Measurements from ENCODE around the gene CDC5L. TPM values are rescaled to one million over a fixed set of nuclear protein-coding genes. Genes with fewer than 3 reads are reported as not detected.
A peak's percentile ranks its signal among the peaks of the same experiment; 100 is the strongest.
"Not testable (repeated sequence)": the region's sequence is repeated elsewhere in the genome, so short reads cannot be mapped to it uniquely, and the experiment has no call there.

CDC5L gene
- total RNA-seq = 10 to 100 TPM; 24.4 to 29.8 TPM

DNA sequence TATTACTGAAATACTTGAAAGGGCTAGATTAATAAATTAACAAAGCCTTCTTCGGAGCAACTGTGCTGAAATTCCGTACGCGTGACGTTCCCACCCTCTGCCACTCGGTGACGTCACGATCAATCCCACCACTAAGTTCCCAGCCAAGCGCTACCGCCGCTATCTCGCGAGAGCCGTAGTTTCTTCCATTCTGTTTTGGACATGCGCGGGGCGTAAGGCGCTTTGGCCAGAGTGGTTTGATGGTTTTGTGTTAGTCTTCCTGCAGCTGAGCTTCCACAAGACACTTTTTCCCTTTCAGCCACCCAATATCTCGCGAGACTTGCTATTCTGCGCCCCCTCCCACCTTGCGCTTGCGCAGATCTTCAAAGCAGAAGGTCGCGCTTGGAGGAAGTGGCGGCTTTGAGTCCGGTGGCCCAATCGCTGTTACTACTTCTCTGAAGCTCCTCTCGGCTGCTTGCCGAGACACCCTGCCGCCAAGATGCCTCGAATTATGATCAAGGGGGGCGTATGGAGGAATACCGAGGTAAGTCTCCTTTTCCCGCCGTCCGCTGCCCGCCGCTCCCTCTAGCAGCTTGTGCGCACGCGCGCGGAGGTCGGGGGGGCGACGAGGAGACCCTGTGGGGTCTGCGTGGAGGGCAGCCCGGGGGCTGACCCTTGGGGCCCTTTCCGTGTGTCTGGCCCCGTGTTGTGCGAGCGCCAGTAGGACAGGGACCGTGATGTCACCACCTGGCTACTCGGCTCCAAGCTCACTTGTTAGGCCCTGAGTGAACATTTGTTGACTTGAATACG lies at the start of gene CDC5L:
Gene CDC5L, plus strand, starts transcription at position 361 of the 789 bp plus-strand sequence. Its CDS starts 118 bp downstream, at position 479.
- H3K27me3 Mint-ChIP-seq = peaks cover 9% of the 10 kb centered on the region
- H3K4me1 Mint-ChIP-seq = peaks cover 40% of the 10 kb centered on the region
- no peaks in the 10 kb centered on the region for H3K9me3 Mint-ChIP-seq
- peaks cover 32% of the 10 kb centered on the region for H3K36me3 Mint-ChIP-seq (ENCODE audit: low read depth)
- ChIA-PET CTCF (interaction anchor here (1.1 kb wide), 1 partner anchor 10 kb away, joined by 4 read pairs; no protein-coding TSS in a partner anchor), POLR2A (interaction anchor here (0.6 to 0.7 kb wide), 2 partner anchors 78 to 1988 kb away, joined by 3 to 4 read pairs; no protein-coding TSS in a partner anchor)
- peak; percentile 97 for DNase-seq
- peak within 1 kb of the TSS; percentile 98 for H3K27ac Mint-ChIP-seq
- peak within 1 kb of the TSS; percentile 98 for H3K4me3 Mint-ChIP-seq

DNA sequence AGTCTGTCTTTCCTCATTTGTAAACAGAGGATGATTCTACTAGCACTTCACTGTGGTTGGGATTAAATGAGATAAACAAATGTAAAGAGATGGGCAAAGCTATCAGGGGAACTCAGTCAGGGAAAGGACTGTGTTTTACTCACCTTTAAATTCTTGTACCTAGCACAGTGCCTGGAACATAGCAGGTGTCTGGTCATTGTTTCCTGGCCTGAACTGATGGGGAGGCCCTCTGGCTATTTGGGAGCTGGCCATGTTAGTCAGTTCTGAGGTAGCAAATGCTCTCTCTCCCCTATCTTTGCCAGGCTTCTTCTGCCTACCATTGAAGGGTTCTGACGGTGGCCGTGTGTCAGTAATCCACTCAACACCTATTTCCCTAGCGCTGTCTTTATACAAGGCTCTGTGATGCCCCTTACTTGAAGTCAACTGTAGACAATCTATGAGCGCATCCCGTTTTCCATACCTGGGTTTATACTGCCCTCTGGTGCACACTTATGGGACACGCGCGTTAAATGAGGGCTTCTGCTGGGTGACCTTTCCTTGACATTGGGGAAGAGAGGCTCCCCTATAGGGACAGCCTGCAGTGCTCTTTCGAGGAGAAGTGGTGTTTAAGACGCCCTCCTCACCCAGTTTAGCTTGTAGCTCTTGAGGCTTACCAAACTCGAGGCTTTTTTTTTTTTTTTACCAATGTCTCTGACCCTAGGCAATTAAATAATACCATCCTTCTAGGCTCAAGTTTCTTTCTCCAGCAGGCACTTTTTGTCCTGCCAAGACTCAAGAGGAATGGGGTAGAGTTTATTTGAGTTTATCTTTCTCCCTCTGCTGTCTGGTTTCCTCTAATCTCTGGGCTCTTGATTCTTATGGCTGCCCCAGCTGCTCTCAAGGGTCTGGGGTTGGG lies 49.0 kb upstream of the CDC5L start:
- H3K36me3 Mint-ChIP-seq (ENCODE audit: low read depth) = no peaks in the 10 kb centered on the region
- no peaks in the 10 kb centered on the region for H3K9me3 Mint-ChIP-seq
- H3K4me1 Mint-ChIP-seq = no peaks in the 10 kb centered on the region
- CTCF ChIA-PET = interaction anchor here (0.9 to 3.8 kb wide), 7 partner anchors 8 to 158 kb away, joined by 3 to 25 read pairs (median 4); no protein-coding TSS in a partner anchor
- no peak overlapping the region for H3K4me3 Mint-ChIP-seq
- DNase-seq = peak; percentile 76
- H3K27ac Mint-ChIP-seq = no peak overlapping the region
- H3K27me3 Mint-ChIP-seq = peaks cover 30% of the 10 kb centered on the region
- POLR2A ChIA-PET = no interaction called here

DNA sequence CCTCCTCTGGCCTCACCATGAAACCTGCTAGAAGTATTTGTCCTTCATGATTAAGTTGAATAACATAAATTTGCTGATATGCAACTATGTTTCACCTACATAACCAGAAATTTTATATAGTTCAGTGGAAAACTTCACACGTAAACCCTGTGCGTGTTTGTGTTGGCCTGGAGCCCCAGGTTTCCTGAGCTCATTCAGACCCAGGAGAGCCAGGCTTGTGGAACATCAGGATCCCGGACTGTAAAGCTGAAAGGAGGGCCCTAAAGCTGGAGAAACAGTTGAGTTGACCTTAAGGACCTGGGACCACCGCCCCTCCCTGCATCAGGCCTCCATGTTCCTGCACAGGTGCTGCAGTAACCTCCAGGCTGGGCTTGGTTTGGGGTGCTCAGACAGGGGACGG lies 48.2 kb upstream of the CDC5L start:
- Mint-ChIP-seq H3K9me3 (no peaks in the 10 kb centered on the region), H3K36me3 (ENCODE audit: low read depth) (no peaks in the 10 kb centered on the region), H3K27me3 (peaks cover 36% of the 10 kb centered on the region), H3K27ac (no peak overlapping the region), H3K4me3 (no peak overlapping the region), H3K4me1 (no peaks in the 10 kb centered on the region)
- ChIA-PET POLR2A (no interaction called here), CTCF (interaction anchor here (0.9 to 3.8 kb wide), 5 partner anchors 12 to 159 kb away, joined by 3 to 25 read pairs (median 4); no protein-coding TSS in a partner anchor)
- DNase-seq = no peak

DNA sequence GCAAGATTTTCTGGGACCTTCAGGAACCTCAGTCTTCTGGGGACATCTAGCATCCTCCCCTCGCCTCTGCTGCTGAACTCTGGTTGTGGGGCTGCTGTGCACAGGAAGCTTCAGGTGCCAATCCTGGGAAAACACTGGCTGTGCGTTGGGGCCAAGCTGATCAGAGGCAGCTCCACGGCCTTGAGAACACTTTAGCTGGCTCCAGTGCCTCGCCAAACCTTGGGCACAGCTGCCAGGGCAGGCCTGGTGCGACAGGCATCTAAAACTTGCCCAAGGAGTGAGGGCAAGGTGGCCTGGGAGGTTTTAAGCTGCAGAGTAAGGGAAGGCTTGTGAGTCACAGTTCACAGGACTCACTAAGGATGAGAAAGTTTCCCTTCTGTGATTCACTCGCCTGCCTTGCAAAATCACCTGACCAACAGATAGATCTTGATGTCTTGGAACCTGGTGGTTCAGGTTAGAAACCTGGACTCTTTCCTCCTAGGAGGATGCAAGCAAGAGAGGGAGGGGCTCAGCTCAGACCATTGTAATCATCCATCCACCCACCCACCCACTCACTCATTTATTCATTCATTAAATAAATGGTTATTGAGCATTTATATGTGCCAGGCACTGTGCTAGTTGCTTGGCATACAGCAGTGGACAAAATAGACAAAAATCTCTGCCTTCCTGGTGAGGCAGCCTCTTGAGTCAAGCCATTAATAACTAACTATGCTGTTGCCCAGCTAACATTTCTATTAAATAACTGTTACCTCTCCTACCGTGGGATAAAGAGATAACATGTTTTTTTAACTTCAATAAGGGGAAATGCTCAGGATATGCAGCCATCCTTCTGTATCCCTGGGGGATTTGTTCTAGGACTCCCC lies 47.5 kb upstream of the CDC5L start:
- POLR2A ChIA-PET = interaction anchor here (0.6 kb wide), 1 partner anchor 163 kb away, joined by 3 read pairs; no protein-coding TSS in a partner anchor
- CTCF ChIA-PET = interaction anchor here (0.9 to 3.8 kb wide), 4 partner anchors 13 to 160 kb away, joined by 3 to 25 read pairs (median 10); no protein-coding TSS in a partner anchor
- no peak for DNase-seq

DNA sequence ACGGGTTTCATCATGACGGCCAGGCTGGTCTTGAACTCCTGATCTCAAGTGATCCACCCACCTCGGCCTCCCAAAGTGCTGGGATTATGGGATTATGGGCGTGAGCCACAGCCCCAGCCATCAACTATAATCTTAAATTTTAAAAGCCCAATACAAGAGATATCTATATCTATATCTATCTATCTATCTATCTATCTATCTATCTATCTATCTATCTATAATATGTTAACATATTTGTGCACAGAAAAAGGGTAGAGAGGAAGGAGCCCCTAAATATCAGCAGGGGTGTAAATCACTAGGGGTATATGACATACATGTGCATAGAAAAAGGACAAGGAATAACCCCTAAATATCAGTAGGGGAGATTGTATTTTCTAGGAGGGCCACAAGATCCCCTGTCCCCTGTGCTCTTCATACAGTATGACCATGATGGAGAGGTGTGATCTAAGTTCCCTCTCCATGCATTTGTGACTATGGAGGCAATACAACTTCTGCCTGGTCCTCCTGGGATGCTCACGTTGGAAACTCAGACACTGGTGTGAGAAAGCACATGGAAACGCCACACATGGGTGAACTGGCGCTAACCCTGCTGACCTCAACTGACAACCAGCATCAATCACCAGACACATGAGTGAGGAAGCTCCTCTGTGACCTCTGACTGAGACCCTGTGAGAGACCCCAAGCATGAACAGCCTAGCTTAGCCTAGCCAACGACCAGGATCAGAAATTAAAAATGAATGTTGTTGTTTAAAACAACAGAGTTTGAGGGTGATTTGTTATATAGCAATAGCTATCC lies 46.2 kb upstream of the CDC5L start:
- CTCF ChIA-PET = interaction anchor here (0.6 to 2.6 kb wide), 4 partner anchors 12 to 172 kb away, joined by 3 to 7 read pairs (median 3); partner anchors contain the start of gene AARS2
- Mint-ChIP-seq H3K27ac (no peak overlapping the region), H3K4me3 (no peak overlapping the region), H3K36me3 (ENCODE audit: low read depth) (no peaks in the 10 kb centered on the region), H3K27me3 (peaks cover 50% of the 10 kb centered on the region), H3K4me1 (no peaks in the 10 kb centered on the region), H3K9me3 (no peaks in the 10 kb centered on the region)
- no peak for DNase-seq
- POLR2A ChIA-PET = no interaction called here

More for the DNA sequence above, 47.5 kb upstream of the CDC5L start:
- Mint-ChIP-seq H3K27me3 (peaks cover 43% of the 10 kb centered on the region), H3K36me3 (ENCODE audit: low read depth) (no peaks in the 10 kb centered on the region), H3K9me3 (no peaks in the 10 kb centered on the region), H3K4me1 (no peaks in the 10 kb centered on the region), H3K27ac (no peak overlapping the region), H3K4me3 (no peak overlapping the region)

DNA sequence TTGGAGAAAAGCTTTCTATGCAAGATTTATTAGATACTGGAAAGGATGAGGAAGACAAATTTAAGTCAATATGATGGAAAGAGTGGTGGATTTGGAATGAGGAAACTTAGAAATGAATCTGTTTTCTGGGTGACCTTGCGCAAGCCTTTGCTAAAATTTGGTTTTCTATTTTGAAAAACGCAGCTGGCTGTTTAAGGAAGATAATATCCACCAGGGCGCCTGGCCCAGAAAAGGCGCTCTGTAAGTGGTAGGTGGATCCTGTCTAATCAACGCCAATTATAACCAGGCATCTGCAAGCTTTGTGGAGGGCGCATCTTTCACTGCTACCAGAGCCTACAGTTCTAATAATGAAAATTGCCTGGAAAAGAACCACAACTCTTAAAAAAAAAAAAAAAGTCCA lies 45.5 kb upstream of the CDC5L start:
- CTCF ChIA-PET = interaction anchor here (0.6 to 2.6 kb wide), 5 partner anchors 13 to 172 kb away, joined by 3 to 7 read pairs (median 3); partner anchors contain the start of gene AARS2
- Mint-ChIP-seq H3K4me1 (no peaks in the 10 kb centered on the region), H3K27me3 (peaks cover 48% of the 10 kb centered on the region), H3K9me3 (no peaks in the 10 kb centered on the region), H3K4me3 (no peak overlapping the region), H3K36me3 (ENCODE audit: low read depth) (no peaks in the 10 kb centered on the region), H3K27ac (no peak overlapping the region)
- POLR2A ChIA-PET = no interaction called here
- DNase-seq = no peak

DNA sequence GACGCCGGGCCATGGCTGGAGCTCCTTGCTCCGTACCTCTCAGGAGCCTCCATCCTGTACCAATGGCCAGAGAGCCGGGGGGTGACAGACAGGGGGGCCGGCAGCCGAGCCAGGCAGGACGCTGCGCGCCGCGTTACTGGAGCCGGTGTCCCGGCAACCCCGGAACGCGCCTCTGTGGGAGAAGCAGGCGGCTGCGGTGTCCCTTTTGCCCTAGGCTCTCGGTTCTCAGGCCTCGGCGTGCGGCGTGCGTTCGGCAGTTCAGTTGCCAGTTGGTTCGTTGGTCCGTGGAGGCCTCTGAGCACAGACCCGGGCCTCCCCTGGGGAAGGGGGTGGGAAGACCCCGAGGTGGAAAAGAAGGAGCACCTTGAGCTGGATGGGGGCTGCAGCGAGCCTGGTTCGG lies 45.0 kb upstream of the CDC5L start, which contains the start of gene SPATS1:
Gene SPATS1, plus strand, starts transcription at position 162 of the 400 bp plus-strand sequence. CDS start 446 bp downstream, outside the sequence.
- Mint-ChIP-seq H3K4me3 (no peak within 1 kb of the TSS), H3K36me3 (ENCODE audit: low read depth) (no peaks in the 10 kb centered on the region), H3K4me1 (no peaks in the 10 kb centered on the region), H3K27me3 (peaks cover 48% of the 10 kb centered on the region), H3K27ac (no peak within 1 kb of the TSS), H3K9me3 (no peaks in the 10 kb centered on the region)
- no peak for DNase-seq
- ChIA-PET POLR2A (no interaction called here), CTCF (interaction anchor here (0.6 to 2.6 kb wide), 4 partner anchors 10 to 78 kb away, joined by 3 to 7 read pairs (median 4); partner anchors contain the start of gene AARS2)

DNA sequence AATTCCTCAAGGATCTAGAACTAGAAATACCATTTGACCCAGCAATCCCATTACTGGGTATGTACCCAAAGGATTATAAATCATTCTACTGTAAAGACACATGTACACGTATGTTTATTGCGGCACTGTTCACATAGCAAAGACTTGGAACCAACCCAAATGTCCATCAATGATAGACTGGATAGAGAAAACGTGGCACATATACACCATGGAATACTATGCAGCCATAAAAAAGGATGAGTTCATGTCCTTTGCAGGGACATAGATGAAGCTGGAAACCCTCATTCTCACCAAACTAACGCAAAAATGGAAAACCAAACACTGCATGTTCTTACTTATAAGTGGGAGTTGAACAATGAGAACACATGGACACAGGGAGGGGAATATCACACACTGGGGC lies 40.7 kb upstream of the CDC5L start:
- H3K36me3 Mint-ChIP-seq (ENCODE audit: low read depth); POLR2A ChIA-PET; H3K4me1 Mint-ChIP-seq; H3K27ac Mint-ChIP-seq; DNase-seq; H3K9me3 Mint-ChIP-seq; H3K4me3 Mint-ChIP-seq: not testable (repeated sequence)
- H3K27me3 Mint-ChIP-seq = peaks cover 41% of the 10 kb centered on the region
- CTCF ChIA-PET = interaction anchor here (2.4 kb wide), 1 partner anchor 9 kb away, joined by 6 read pairs; no protein-coding TSS in a partner anchor

DNA sequence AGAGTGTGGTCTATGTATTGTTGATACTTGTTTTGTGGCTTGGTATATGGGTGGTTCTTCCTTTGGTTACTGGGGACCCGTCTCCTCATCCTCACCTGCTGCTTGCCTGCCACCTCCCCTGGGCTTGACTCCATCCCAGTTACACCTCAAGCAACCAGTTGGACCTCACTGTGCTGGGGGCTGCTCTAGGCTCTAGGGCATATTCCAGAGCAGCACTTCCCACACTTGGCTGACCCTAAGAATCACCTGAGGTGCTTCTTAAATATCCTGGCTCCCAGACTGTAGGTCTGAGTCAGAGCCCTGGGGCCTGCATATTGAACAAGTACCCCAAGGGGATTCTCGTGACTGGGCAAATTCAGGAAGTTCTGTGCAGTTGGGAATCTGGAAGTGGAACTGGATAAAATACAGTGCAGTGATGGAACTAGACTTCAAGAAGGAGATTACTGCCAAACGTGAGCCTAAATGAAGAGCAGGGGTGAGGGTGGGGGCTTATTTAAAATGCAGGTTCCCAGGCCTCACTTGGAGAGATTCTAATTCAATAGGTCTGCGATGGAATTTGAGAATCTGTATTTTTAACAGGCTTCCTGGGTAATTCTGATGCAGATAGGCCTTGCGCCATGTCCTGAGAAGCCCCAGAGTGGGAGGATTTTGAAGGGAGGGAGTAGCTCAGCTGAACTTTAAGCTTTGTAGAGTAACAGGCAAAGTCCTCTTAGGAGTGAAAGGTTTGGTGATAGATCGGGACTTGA lies 37.4 kb upstream of the CDC5L start:
- no peak overlapping the region for H3K27ac Mint-ChIP-seq
- no peaks in the 10 kb centered on the region for H3K4me1 Mint-ChIP-seq
- H3K36me3 Mint-ChIP-seq (ENCODE audit: low read depth) = no peaks in the 10 kb centered on the region
- ChIA-PET POLR2A (no interaction called here), CTCF (no interaction called here)
- peaks cover 10% of the 10 kb centered on the region for H3K27me3 Mint-ChIP-seq
- H3K9me3 Mint-ChIP-seq = no peaks in the 10 kb centered on the region
- H3K4me3 Mint-ChIP-seq = no peak overlapping the region
- no peak for DNase-seq

DNA sequence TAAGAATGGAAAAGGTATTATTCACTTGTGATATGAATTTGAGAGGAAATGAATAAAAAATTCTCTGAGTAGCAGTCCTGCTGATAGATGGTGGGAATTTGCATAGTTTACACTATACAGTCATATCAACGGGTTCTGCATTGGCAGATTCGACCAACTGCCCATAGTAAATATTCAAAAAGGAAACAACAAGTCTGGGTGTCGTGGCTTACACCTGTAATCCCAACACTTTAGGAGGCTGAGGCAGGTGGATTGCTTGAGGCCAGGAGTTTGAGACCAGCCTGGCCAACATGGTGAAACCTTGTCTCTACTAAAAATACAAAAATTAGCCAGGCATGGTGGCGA lies 36.9 kb upstream of the CDC5L start:
- H3K4me1 Mint-ChIP-seq; H3K4me3 Mint-ChIP-seq; CTCF ChIA-PET; H3K36me3 Mint-ChIP-seq (ENCODE audit: low read depth); H3K27ac Mint-ChIP-seq; H3K27me3 Mint-ChIP-seq; DNase-seq; POLR2A ChIA-PET; H3K9me3 Mint-ChIP-seq: not testable (repeated sequence)

DNA sequence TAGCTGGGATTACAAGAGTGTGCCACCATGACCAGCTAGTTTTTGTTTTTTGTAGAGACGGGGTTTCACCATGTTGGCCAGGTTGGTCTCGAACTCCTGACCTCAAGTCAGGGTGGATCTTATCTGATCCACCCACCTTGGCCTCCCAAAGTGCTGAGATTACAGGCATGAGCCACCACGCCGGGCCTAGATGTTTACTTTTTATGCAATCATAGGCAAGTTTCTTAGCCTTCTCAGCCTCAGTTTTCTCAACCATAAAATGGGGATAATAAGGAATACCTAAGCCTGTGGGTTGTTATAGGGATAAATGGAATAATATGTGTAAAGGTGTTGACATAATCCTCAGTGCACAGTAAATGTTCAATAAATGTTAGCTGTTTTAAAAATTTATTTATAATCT lies 35.2 kb upstream of the CDC5L start:
- H3K4me3 Mint-ChIP-seq = no peak overlapping the region
- DNase-seq = no peak
- H3K36me3 Mint-ChIP-seq (ENCODE audit: low read depth) = no peaks in the 10 kb centered on the region
- CTCF ChIA-PET = interaction anchor here (1.0 kb wide), 1 partner anchor 39 kb away, joined by 3 read pairs; the partner anchor contains the start of gene AARS2
- no peaks in the 10 kb centered on the region for H3K4me1 Mint-ChIP-seq
- H3K27ac Mint-ChIP-seq = no peak overlapping the region
- POLR2A ChIA-PET = no interaction called here
- H3K9me3 Mint-ChIP-seq = no peaks in the 10 kb centered on the region
- H3K27me3 Mint-ChIP-seq = peaks cover 9% of the 10 kb centered on the region

Measured in activated CD4-positive, alpha-beta T cell treated with anti-CD3 and anti-CD28 coated beads, Interleukin-2, amount 10 ng/mL, durations not matched to agents 7 days and 5 days (primary cell).